ENCODE measurements around the gene INSL4. TPM values are rescaled to one million over a fixed set of nuclear protein-coding genes. Genes with fewer than 3 reads are reported as not detected.

The INSL4 gene
- total and polyA plus RNA-seq, 2 of the 8 experiments (the other 6 are each of a cell fraction or from before 2014, with no cell fraction given) = not detected

DNA sequence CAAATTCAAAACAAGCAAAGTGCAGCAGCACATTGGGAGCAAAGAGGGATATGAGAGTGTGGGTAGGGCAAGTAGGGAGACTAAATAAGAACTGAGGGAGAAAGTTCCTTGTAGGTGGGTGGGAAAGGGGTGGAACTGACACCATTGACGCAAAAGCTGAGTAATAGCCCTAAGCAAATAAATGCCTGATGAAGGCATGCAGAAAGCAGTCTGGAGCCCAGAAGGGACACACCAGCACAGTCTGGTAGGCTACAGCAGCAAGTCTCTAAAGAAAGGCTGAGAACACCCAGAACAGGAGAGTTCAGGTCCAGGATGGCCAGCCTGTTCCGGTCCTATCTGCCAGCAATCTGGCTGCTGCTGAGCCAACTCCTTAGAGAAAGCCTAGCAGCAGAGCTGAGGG is at the start of gene INSL4 (continued):
- TF ChIP-seq, protein P1, sequence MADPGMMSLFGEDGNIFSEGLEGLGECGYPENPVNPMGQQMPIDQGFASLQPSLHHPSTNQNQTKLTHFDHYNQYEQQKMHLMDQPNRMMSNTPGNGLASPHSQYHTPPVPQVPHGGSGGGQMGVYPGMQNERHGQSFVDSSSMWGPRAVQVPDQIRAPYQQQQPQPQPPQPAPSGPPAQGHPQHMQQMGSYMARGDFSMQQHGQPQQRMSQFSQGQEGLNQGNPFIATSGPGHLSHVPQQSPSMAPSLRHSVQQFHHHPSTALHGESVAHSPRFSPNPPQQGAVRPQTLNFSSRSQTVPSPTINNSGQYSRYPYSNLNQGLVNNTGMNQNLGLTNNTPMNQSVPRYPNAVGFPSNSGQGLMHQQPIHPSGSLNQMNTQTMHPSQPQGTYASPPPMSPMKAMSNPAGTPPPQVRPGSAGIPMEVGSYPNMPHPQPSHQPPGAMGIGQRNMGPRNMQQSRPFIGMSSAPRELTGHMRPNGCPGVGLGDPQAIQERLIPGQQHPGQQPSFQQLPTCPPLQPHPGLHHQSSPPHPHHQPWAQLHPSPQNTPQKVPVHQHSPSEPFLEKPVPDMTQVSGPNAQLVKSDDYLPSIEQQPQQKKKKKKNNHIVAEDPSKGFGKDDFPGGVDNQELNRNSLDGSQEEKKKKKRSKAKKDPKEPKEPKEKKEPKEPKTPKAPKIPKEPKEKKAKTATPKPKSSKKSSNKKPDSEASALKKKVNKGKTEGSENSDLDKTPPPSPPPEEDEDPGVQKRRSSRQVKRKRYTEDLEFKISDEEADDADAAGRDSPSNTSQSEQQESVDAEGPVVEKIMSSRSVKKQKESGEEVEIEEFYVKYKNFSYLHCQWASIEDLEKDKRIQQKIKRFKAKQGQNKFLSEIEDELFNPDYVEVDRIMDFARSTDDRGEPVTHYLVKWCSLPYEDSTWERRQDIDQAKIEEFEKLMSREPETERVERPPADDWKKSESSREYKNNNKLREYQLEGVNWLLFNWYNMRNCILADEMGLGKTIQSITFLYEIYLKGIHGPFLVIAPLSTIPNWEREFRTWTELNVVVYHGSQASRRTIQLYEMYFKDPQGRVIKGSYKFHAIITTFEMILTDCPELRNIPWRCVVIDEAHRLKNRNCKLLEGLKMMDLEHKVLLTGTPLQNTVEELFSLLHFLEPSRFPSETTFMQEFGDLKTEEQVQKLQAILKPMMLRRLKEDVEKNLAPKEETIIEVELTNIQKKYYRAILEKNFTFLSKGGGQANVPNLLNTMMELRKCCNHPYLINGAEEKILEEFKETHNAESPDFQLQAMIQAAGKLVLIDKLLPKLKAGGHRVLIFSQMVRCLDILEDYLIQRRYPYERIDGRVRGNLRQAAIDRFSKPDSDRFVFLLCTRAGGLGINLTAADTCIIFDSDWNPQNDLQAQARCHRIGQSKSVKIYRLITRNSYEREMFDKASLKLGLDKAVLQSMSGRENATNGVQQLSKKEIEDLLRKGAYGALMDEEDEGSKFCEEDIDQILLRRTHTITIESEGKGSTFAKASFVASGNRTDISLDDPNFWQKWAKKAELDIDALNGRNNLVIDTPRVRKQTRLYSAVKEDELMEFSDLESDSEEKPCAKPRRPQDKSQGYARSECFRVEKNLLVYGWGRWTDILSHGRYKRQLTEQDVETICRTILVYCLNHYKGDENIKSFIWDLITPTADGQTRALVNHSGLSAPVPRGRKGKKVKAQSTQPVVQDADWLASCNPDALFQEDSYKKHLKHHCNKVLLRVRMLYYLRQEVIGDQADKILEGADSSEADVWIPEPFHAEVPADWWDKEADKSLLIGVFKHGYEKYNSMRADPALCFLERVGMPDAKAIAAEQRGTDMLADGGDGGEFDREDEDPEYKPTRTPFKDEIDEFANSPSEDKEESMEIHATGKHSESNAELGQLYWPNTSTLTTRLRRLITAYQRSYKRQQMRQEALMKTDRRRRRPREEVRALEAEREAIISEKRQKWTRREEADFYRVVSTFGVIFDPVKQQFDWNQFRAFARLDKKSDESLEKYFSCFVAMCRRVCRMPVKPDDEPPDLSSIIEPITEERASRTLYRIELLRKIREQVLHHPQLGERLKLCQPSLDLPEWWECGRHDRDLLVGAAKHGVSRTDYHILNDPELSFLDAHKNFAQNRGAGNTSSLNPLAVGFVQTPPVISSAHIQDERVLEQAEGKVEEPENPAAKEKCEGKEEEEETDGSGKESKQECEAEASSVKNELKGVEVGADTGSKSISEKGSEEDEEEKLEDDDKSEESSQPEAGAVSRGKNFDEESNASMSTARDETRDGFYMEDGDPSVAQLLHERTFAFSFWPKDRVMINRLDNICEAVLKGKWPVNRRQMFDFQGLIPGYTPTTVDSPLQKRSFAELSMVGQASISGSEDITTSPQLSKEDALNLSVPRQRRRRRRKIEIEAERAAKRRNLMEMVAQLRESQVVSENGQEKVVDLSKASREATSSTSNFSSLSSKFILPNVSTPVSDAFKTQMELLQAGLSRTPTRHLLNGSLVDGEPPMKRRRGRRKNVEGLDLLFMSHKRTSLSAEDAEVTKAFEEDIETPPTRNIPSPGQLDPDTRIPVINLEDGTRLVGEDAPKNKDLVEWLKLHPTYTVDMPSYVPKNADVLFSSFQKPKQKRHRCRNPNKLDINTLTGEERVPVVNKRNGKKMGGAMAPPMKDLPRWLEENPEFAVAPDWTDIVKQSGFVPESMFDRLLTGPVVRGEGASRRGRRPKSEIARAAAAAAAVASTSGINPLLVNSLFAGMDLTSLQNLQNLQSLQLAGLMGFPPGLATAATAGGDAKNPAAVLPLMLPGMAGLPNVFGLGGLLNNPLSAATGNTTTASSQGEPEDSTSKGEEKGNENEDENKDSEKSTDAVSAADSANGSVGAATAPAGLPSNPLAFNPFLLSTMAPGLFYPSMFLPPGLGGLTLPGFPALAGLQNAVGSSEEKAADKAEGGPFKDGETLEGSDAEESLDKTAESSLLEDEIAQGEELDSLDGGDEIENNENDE (IDR thresholded peaks at IDR 0.05; ENCODE audit: insufficient replicate concordance, low read length) = no peak
- TF ChIP-seq CHD2 (IDR thresholded peaks at IDR 0.05; ENCODE audit: low read length) (no peak), YY1 (IDR thresholded peaks at IDR 0.05; ENCODE audit: low read depth, low read length) (no peak), GTF2F1 (IDR thresholded peaks at IDR 0.05; ENCODE audit: borderline replicate concordance, low read depth, low read length) (no peak), SP1 (IDR thresholded peaks at IDR 0.05; ENCODE audit: low read depth, low read length) (no peak), SUZ12 (IDR thresholded peaks at IDR 0.05; ENCODE audit: low read length) (no peak), KDM1A (IDR thresholded peaks at IDR 0.05; ENCODE audit: borderline replicate concordance, low read length) (no peak), JUND (IDR thresholded peaks at IDR 0.05; ENCODE audit: low read length) (no peak), TAF7 (optimal IDR thresholded peaks at IDR 0.05; ENCODE audit: borderline replicate concordance, low read depth, low read length) (no peak)
- TF ChIP-seq, protein P2, sequence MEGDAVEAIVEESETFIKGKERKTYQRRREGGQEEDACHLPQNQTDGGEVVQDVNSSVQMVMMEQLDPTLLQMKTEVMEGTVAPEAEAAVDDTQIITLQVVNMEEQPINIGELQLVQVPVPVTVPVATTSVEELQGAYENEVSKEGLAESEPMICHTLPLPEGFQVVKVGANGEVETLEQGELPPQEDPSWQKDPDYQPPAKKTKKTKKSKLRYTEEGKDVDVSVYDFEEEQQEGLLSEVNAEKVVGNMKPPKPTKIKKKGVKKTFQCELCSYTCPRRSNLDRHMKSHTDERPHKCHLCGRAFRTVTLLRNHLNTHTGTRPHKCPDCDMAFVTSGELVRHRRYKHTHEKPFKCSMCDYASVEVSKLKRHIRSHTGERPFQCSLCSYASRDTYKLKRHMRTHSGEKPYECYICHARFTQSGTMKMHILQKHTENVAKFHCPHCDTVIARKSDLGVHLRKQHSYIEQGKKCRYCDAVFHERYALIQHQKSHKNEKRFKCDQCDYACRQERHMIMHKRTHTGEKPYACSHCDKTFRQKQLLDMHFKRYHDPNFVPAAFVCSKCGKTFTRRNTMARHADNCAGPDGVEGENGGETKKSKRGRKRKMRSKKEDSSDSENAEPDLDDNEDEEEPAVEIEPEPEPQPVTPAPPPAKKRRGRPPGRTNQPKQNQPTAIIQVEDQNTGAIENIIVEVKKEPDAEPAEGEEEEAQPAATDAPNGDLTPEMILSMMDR (IDR thresholded peaks at IDR 0.05; ENCODE audit: control extremely low read depth in 1 of 3, insufficient read depth in 1 of 3, low read depth in 1 of 3, low read length in 3 of 3) = no peak
